Measurements from ENCODE around the gene CDH11. TPM values are rescaled to one million over a fixed set of nuclear protein-coding genes. Genes with fewer than 3 reads are reported as not detected.

Gene CDH11
- total RNA-seq, 1 donor from 2014 or later = not detected

- intact Hi-C loops (cut with micrococcal nuclease) = no loop called here
These were observed 140.1 kb downstream of the CDH11 start for GRCh38 chr16:64981568-64982281.

- intact Hi-C loops (cut with micrococcal nuclease) = no loop called here
These were observed 144.5 kb downstream of the CDH11 start for GRCh38 chr16:64977206-64977920.

- intact Hi-C loops (cut with micrococcal nuclease) = no loop called here
These were observed 146.0 kb downstream of the CDH11 start for GRCh38 chr16:64975821-64976220.

GRCh38 chr16:64974381-64974780 is 147.5 kb downstream of the CDH11 start:
- intact Hi-C loops (cut with micrococcal nuclease) = no loop called here

GRCh38 chr16:64973171-64973570 is 148.7 kb downstream of the CDH11 start:
- intact Hi-C loops (cut with micrococcal nuclease) = no loop called here

GRCh38 chr16:64971171-64971570 is 150.7 kb downstream of the CDH11 start:
- intact Hi-C loops (cut with micrococcal nuclease) = no loop called here

- intact Hi-C loops (cut with micrococcal nuclease) = no loop called here
These were observed 152.6 kb downstream of the CDH11 start for GRCh38 chr16:64969221-64969620.

- intact Hi-C loops (cut with micrococcal nuclease) = no loop called here
These were observed 153.3 kb downstream of the CDH11 start for GRCh38 chr16:64968539-64968938.

GRCh38 chr16:64964126-64964540 is 157.7 kb downstream of the CDH11 start:
- intact Hi-C loops (cut with micrococcal nuclease) = no loop called here

GRCh38 chr16:64962786-64963185 is 159.1 kb downstream of the CDH11 start:
- intact Hi-C loops (cut with micrococcal nuclease) = no loop called here

- intact Hi-C loops (cut with micrococcal nuclease) = no loop called here
These were observed 164.6 kb downstream of the CDH11 start for GRCh38 chr16:64957246-64957645.

- intact Hi-C loops (cut with micrococcal nuclease) = no loop called here
These were observed 169.7 kb downstream of the CDH11 start for GRCh38 chr16:64952177-64952576.

GRCh38 chr16:64951193-64951592 is 170.7 kb downstream of the CDH11 start:
- intact Hi-C loops (cut with micrococcal nuclease) = no loop called here

GRCh38 chr16:64950731-64951130 is 171.1 kb downstream of the CDH11 start:
- intact Hi-C loops (cut with micrococcal nuclease) = no loop called here

GRCh38 chr16:64950262-64950661 is 171.6 kb downstream of the CDH11 start:
- intact Hi-C loops (cut with micrococcal nuclease) = no loop called here

GRCh38 chr16:64948056-64948455 is 173.8 kb downstream of the CDH11 start:
- intact Hi-C loops (cut with micrococcal nuclease) = no loop called here

GRCh38 chr16:64947651-64948050 is 174.2 kb downstream of the CDH11 start:
- intact Hi-C loops (cut with micrococcal nuclease) = no loop called here

- intact Hi-C loops (cut with micrococcal nuclease) = no loop called here
These were observed 188.0 kb downstream of the CDH11 start for GRCh38 chr16:64933885-64934284.

- intact Hi-C loops (cut with micrococcal nuclease) = no loop called here
These were observed 195.4 kb downstream of the CDH11 start for GRCh38 chr16:64926476-64926875.

- intact Hi-C loops (cut with micrococcal nuclease) = no loop called here
These were observed 196.7 kb downstream of the CDH11 start for GRCh38 chr16:64925166-64925565.

GRCh38 chr16:64924086-64924485 is 197.8 kb downstream of the CDH11 start:
- intact Hi-C loops (cut with micrococcal nuclease) = no loop called here

- intact Hi-C loops (cut with micrococcal nuclease) = no loop called here
These were observed 201.8 kb downstream of the CDH11 start for GRCh38 chr16:64919929-64920607.
